Measurements from ENCODE around the gene MDFI.

- TF ChIP-seq, protein P1, sequence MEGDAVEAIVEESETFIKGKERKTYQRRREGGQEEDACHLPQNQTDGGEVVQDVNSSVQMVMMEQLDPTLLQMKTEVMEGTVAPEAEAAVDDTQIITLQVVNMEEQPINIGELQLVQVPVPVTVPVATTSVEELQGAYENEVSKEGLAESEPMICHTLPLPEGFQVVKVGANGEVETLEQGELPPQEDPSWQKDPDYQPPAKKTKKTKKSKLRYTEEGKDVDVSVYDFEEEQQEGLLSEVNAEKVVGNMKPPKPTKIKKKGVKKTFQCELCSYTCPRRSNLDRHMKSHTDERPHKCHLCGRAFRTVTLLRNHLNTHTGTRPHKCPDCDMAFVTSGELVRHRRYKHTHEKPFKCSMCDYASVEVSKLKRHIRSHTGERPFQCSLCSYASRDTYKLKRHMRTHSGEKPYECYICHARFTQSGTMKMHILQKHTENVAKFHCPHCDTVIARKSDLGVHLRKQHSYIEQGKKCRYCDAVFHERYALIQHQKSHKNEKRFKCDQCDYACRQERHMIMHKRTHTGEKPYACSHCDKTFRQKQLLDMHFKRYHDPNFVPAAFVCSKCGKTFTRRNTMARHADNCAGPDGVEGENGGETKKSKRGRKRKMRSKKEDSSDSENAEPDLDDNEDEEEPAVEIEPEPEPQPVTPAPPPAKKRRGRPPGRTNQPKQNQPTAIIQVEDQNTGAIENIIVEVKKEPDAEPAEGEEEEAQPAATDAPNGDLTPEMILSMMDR (conservative IDR thresholded peaks at IDR 0.05; ENCODE audit: low read length) = no peak
- TF ChIP-seq EZH2phosphoT487 (IDR thresholded peaks at IDR 0.05; ENCODE audit: borderline replicate concordance, low read depth, low read length) = no peak
Measured at GRCh38 chr6:41640426-41640825, 2.2 kb downstream of the MDFI start.
